ENCODE results near the gene PRRT4. TPM values are rescaled to one million over a fixed set of nuclear protein-coding genes. Genes with fewer than 3 reads are reported as not detected.

PRRT4 gene
- total and polyA plus RNA-seq, 2 experiments from 2014 or later, result 0.55 to 0.56 TPM

DNA sequence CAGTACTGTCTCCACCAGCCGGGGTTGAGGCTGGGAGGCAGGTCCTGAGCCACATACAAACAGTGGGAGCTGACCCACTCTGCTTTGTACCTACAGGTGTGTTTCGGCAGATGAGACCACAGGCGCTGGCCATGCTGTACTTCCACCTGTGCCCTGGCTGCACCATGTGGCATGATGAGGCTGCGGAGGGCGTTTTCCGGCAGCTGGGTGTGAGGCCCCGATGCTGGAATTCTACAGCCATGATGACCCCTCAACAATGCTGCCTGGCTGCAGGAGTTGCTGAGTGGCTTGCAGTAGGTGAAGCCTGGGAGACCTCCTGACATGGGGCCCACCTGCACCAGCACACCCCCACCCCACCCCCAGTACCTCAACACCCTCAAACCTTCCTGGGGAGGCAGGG is 30.3 kb upstream of the PRRT4 start (continued):
- TF ChIP-seq, protein P1, sequence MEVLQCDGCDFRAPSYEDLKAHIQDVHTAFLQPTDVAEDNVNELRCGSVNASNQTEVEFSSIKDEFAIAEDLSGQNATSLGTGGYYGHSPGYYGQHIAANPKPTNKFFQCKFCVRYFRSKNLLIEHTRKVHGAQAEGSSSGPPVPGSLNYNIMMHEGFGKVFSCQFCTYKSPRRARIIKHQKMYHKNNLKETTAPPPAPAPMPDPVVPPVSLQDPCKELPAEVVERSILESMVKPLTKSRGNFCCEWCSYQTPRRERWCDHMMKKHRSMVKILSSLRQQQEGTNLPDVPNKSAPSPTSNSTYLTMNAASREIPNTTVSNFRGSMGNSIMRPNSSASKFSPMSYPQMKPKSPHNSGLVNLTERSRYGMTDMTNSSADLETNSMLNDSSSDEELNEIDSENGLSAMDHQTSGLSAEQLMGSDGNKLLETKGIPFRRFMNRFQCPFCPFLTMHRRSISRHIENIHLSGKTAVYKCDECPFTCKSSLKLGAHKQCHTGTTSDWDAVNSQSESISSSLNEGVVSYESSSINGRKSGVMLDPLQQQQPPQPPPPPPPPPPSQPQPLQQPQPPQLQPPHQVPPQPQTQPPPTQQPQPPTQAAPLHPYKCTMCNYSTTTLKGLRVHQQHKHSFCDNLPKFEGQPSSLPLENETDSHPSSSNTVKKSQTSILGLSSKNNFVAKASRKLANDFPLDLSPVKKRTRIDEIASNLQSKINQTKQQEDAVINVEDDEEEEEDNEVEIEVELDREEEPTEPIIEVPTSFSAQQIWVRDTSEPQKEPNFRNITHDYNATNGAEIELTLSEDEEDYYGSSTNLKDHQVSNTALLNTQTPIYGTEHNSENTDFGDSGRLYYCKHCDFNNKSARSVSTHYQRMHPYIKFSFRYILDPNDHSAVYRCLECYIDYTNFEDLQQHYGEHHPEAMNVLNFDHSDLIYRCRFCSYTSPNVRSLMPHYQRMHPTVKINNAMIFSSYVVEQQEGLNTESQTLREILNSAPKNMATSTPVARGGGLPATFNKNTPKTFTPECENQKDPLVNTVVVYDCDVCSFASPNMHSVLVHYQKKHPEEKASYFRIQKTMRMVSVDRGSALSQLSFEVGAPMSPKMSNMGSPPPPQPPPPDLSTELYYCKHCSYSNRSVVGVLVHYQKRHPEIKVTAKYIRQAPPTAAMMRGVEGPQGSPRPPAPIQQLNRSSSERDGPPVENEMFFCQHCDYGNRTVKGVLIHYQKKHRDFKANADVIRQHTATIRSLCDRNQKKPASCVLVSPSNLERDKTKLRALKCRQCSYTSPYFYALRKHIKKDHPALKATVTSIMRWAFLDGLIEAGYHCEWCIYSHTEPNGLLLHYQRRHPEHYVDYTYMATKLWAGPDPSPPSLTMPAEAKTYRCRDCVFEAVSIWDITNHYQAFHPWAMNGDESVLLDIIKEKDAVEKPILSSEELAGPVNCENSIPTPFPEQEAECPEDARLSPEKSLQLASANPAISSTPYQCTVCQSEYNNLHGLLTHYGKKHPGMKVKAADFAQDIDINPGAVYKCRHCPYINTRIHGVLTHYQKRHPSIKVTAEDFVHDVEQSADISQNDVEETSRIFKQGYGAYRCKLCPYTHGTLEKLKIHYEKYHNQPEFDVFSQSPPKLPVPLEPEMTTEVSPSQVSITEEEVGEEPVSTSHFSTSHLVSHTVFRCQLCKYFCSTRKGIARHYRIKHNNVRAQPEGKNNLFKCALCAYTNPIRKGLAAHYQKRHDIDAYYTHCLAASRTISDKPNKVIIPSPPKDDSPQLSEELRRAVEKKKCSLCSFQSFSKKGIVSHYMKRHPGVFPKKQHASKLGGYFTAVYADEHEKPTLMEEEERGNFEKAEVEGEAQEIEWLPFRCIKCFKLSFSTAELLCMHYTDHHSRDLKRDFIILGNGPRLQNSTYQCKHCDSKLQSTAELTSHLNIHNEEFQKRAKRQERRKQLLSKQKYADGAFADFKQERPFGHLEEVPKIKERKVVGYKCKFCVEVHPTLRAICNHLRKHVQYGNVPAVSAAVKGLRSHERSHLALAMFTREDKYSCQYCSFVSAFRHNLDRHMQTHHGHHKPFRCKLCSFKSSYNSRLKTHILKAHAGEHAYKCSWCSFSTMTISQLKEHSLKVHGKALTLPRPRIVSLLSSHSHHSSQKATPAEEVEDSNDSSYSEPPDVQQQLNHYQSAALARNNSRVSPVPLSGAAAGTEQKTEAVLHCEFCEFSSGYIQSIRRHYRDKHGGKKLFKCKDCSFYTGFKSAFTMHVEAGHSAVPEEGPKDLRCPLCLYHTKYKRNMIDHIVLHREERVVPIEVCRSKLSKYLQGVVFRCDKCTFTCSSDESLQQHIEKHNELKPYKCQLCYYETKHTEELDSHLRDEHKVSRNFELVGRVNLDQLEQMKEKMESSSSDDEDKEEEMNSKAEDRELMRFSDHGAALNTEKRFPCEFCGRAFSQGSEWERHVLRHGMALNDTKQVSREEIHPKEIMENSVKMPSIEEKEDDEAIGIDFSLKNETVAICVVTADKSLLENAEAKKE (CRISPR knock-in tag; IDR thresholded peaks at IDR 0.05), result no peak
- TF ChIP-seq EZH2 (IDR thresholded peaks at IDR 0.05; ENCODE audit: low read depth, unreplicated experiment), result no peak

DNA sequence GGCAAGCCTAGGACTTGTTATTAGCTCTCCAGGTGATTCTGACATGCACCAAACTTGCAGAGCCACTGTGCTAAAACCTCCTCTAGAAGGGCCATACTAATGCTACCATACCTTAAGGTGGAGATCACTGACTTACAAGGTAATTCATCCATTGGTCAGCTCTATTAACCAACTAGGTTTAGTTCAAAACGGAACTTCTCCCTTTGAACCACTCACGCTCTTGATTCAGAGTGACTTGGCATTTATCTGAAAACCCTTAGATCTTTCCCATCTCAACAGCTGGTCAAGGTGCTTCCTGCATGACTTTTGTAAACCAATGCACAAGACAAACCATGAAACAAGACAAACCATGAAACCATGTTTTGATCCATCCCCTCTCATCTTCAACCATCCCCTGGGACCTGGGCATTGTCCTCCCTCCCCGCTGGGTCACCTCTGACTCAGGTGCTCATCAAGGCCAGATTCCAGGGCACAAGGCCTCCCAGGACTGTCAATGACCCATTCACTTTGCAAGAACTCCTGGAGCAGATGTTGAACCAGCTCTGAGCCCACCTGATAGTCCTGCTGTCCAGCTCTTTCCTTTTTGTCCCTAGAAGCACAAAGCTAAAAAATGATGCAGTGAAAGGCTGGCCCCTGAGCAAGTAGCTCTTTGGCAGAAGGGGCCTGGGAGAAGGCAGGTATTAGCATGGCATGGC is 29.5 kb upstream of the PRRT4 start:
- Histone ChIP-seq H3K79me2 (replicated peaks; ENCODE audit: insufficient read depth) (no peaks in the 10 kb centered on the region), H4K20me1 (replicated peaks; ENCODE audit: insufficient read depth) (no peaks in the 10 kb centered on the region; the same call in 1 of the 2 replicates), H3K9me2 (ENCODE audit: insufficient read depth) (no peaks in the 10 kb centered on the region), H3K36me3 (ENCODE audit: insufficient read depth) (no peaks in the 10 kb centered on the region), H3K4me3 (no peak overlapping the region), H3K4me2 (no peak overlapping the region), H2AFZ (no peak overlapping the region), H3K27me3 (ENCODE audit: insufficient read depth) (peaks cover 19% of the 10 kb centered on the region; the same call in 1 of the 2 replicates), H3K4me1 (ENCODE audit: insufficient read depth) (peaks cover 4% of the 10 kb centered on the region; the same call in 1 of the 2 replicates), H3F3A (replicated peaks; ENCODE audit: low read depth) (no peaks in the 10 kb centered on the region), H3K27ac (ENCODE audit: low read depth) (no peak overlapping the region)
- TF ChIP-seq NANOG (IDR thresholded peaks at IDR 0.05; ENCODE audit: borderline replicate concordance) (no peak), ZNF331 (CRISPR knock-in tag; IDR thresholded peaks at IDR 0.05; ENCODE audit: low read depth) (no peak), EZH2phosphoT487 (IDR thresholded peaks at IDR 0.05; ENCODE audit: unreplicated experiment) (no peak)
- TF ChIP-seq, protein P1 (CRISPR knock-in tag; IDR thresholded peaks at IDR 0.05), result no peak
- H3K9me3 Mint-ChIP-seq, result no peaks in the 10 kb centered on the region; the same call in 2 of the 3 replicates
- peaks cover 19% of the 10 kb centered on the region for H3K27me3 Mint-ChIP-seq (ENCODE audit: insufficient read depth, low read depth, poor library complexity)
- no peak for ATAC-seq
- no peaks in the 10 kb centered on the region; the same call in 2 of the 3 replicates for H3K36me3 Mint-ChIP-seq (ENCODE audit: low read depth)
- H3K27ac Mint-ChIP-seq, result no peak overlapping the region
- H3K4me1 Mint-ChIP-seq, result peaks cover 21% of the 10 kb centered on the region
- H3K4me3 Mint-ChIP-seq, result no peak overlapping the region
- DNase-seq (ENCODE audit: low spot score), result no peak
